Testis (tissue), 3 donors: ENCODE measurements around the gene DNAJC13. TPM values are rescaled to one million over a fixed set of nuclear protein-coding genes. Genes with fewer than 3 reads are reported as not detected.
"Not testable (repeated sequence)": the region's sequence is repeated elsewhere in the genome, so short reads cannot be mapped to it uniquely, and the experiment has no call there.

Source experiments
- DNase-seq: peaks from one replicate; pipeline ENCODE4 v3.0.0-alpha.2; 2019
- H3K27ac ChIP-seq, 2 donors: fragments of 200-600 bp; sonication (generic); one replicate each; pipeline ENCODE4 v1.5.1; 2019
- H3K27me3 ChIP-seq: fragments of 200-600 bp; sonication (generic); one replicate; pipeline ENCODE4 v1.5.1; 2019
- H3K36me3 ChIP-seq: fragments of 200-600 bp; sonication (generic); one replicate; pipeline ENCODE4 v1.5.1; 2017; ENCODE audit warnings: low read depth; ENCODE audit errors: missing control alignments
- H3K4me1 ChIP-seq: fragments of 200-600 bp; sonication (generic); one replicate; pipeline ENCODE4 v1.5.1; 2019
- H3K4me3 ChIP-seq, 2 donors: fragments of 200-600 bp; sonication (generic); one replicate each; pipeline ENCODE4 v1.5.1; 2017 to 2019
- H3K9me3 ChIP-seq: fragments of 200-600 bp; sonication (generic); one replicate; pipeline ENCODE4 v1.5.1; 2017
- CTCF ChIP-seq, 3 experiments: fragments of 450-650 bp in 2 of 3; fragments of 200-600 bp in 1 of 3; sonication (generic) in 1 of 3; IDR thresholded peaks; one replicate each; pipeline ENCODE4 v1.5.1; 2016 to 2019; ENCODE audit warnings: antibody characterized with exemption in 3 of 3, mild to moderate bottlenecking in 2 of 3, moderate library complexity in 1 of 3
- POLR2A ChIP-seq: fragments of 450-650 bp; IDR thresholded peaks from one replicate; pipeline ENCODE4 v1.6.1; 2017; ENCODE audit warnings: antibody characterized with exemption, mild to moderate bottlenecking, moderate library complexity
- WGBS, 2 donors: methylation state at CpG; one replicate each; pipeline ENCODE4 v1.1.5; 2018; 5-methylcytosine and 5-hydroxymethylcytosine counted together
- intact Hi-C: fragments of 100-400 bp; cut with DNase I; formaldehyde crosslinking; loops from one replicate; pipeline ENCODE4 v1.15.1; 2023; ENCODE audit warnings: low total_unique reads
- polyA plus RNA-seq: library from polyadenylated mRNA; stranded (reverse); fragments of 350-450 nt; fragmentation: Illumina TruSeq; extraction: RNeasy Lipid Tissue Mini Kit (QIAGEN cat#74804); gene quantifications from one replicate; pipeline ENCODE4 v1.2.3, GENCODE V29; 2014; ENCODE audit warnings: low read depth, low replicate concordance; ENCODE audit not compliant: insufficient read depth
- total RNA-seq, 2 donors: library from RNA; depleted of rRNA; stranded (reverse); fragments of >200 nt; gene quantifications; one replicate each; pipeline ENCODE4 v1.2.3, GENCODE V29; 2016

Gene DNAJC13
- total and polyA plus RNA-seq, 3 donors from 2014 or later = 16.8 to 54.4 (median 40.1) TPM

- intact Hi-C loops = no loop called here
- H3K4me1 ChIP-seq = peaks cover 11% of the 10 kb centered on the region
- WGBS, 2 donors = 54 to 66% methylated on average over 3 of the region's 3 CpGs
These were observed 133.4 kb downstream of the DNAJC13 start for GRCh38 chr3:132550579-132551305.

GRCh38 chr3:132553826-132554225 is 136.5 kb downstream of the DNAJC13 start:
- H3K9me3 ChIP-seq = no peaks in the 10 kb centered on the region
- 60 to 79% methylated on average over 6 of the region's 6 CpGs for WGBS, 2 donors

More at GRCh38 chr3:132550579-132551305, 133.4 kb downstream of the DNAJC13 start:
- Histone ChIP-seq H3K36me3 (no peaks in the 10 kb centered on the region), H3K27me3 (no peaks in the 10 kb centered on the region), H3K4me3 (no peak overlapping the region), H3K9me3 (no peaks in the 10 kb centered on the region), H3K27ac (no peak overlapping the region)
- no peak for TF ChIP-seq POLR2A
- no peak for TF ChIP-seq CTCF (IDR thresholded peaks at IDR 0.05)
- DNase-seq = no peak

GRCh38 chr3:132554437-132554836 is 137.1 kb downstream of the DNAJC13 start:
- H3K4me3 ChIP-seq = no peak overlapping the region
- intact Hi-C loops = no loop called here
- H3K36me3 ChIP-seq = no peaks in the 10 kb centered on the region
- TF ChIP-seq POLR2A (no peak), CTCF (IDR thresholded peaks at IDR 0.05) (no peak)
- H3K9me3 ChIP-seq = no peaks in the 10 kb centered on the region
- H3K4me1 ChIP-seq = peaks cover 11% of the 10 kb centered on the region
- no peaks in the 10 kb centered on the region for H3K27me3 ChIP-seq
- WGBS, 2 donors = 62 to 73% methylated on average over 8 of the region's 8 CpGs
- H3K27ac ChIP-seq = no peak overlapping the region
- no peak for DNase-seq

More at GRCh38 chr3:132553826-132554225, 136.5 kb downstream of the DNAJC13 start:
- DNase-seq = no peak
- H3K4me3 ChIP-seq = no peak overlapping the region
- H3K36me3 ChIP-seq = no peaks in the 10 kb centered on the region
- H3K27me3 ChIP-seq = no peaks in the 10 kb centered on the region
- H3K27ac ChIP-seq = no peak overlapping the region
- intact Hi-C loops = no loop called here
- H3K4me1 ChIP-seq = peaks cover 11% of the 10 kb centered on the region
- TF ChIP-seq CTCF (IDR thresholded peaks at IDR 0.05) (no peak), POLR2A (no peak)

- no peaks in the 10 kb centered on the region for H3K9me3 ChIP-seq
- H3K4me3 ChIP-seq = no peak overlapping the region
- H3K27ac ChIP-seq = no peak overlapping the region
- TF ChIP-seq CTCF (IDR thresholded peaks at IDR 0.05) = no peak
- TF ChIP-seq POLR2A = no peak
- peaks cover 6% of the 10 kb centered on the region for H3K4me1 ChIP-seq
- 85 to 89% methylated on average over 5 of the region's 5 CpGs for WGBS, 2 donors
- no peaks in the 10 kb centered on the region for H3K36me3 ChIP-seq
- H3K27me3 ChIP-seq = no peaks in the 10 kb centered on the region
- DNase-seq = no peak
- intact Hi-C loops = no loop called here
These were observed 138.2 kb downstream of the DNAJC13 start for GRCh38 chr3:132555306-132556035.

- H3K27me3 ChIP-seq, H3K4me1 ChIP-seq, H3K4me3 ChIP-seq, H3K36me3 ChIP-seq, H3K9me3 ChIP-seq, DNase-seq, intact Hi-C loops, H3K27ac ChIP-seq: not testable (repeated sequence)
- 84 to 88% methylated on average over 3 of the region's 3 CpGs for WGBS, 2 donors
These were observed 138.7 kb downstream of the DNAJC13 start for GRCh38 chr3:132556036-132556386.
